SK-N-SH treated with all-trans-retinoic acid at 6 μM for 48 hours (cell line): ENCODE data around the gene CD200.

Source experiments
- ATAC-seq: fragments of 200-7000 bp; cut with Tn5 transposase; 3 replicates; pipeline ENCODE4 v1.9.1; 2020; ENCODE audit warnings: mild to moderate bottlenecking, moderate library complexity
- ARNTL ChIP-seq: fragments of 450-650 bp; formaldehyde crosslinking; IDR thresholded peaks from 2 replicates; pipeline ENCODE4 v1.5.0; 2020; ENCODE audit warnings: low read depth, mild to moderate bottlenecking, moderate library complexity, borderline replicate concordance
- BACH2 ChIP-seq: fragments of 250-450 bp; sonication (Bioruptor Pico); IDR thresholded peaks from 2 replicates; pipeline ENCODE4 v1.9.0; 2021; ENCODE audit warnings: mild to moderate bottlenecking, borderline replicate concordance
- CSDC2 ChIP-seq: fragments of 250-450 bp; sonication (Bioruptor Pico); IDR thresholded peaks from 2 replicates; pipeline ENCODE4 v1.5.0; 2020; ENCODE audit warnings: mild to moderate bottlenecking, moderate library complexity
- ESRRG ChIP-seq: fragments of 250-450 bp; sonication (Bioruptor Pico); IDR thresholded peaks from 2 replicates; pipeline ENCODE4 v1.6.1; 2021; ENCODE audit warnings: mild to moderate bottlenecking
- ISL1 ChIP-seq: fragments of 250-450 bp; sonication (Bioruptor Pico); IDR thresholded peaks from 2 replicates; pipeline ENCODE4 v2.1.2; 2022; ENCODE audit warnings: mild to moderate bottlenecking, moderate library complexity
- OSR1 ChIP-seq: fragments of 250-450 bp; sonication (Bioruptor Pico); IDR thresholded peaks from 2 replicates; pipeline ENCODE4 v1.8.0; 2022; ENCODE audit warnings: moderate library complexity, mild to moderate bottlenecking, inconsistent platforms
- PPARA ChIP-seq: fragments of 250-450 bp; sonication (Bioruptor Pico); IDR thresholded peaks from 2 replicates; pipeline ENCODE4 v1.5.0; 2020; ENCODE audit warnings: mild to moderate bottlenecking, borderline replicate concordance
- RARB ChIP-seq: fragments of 250-450 bp; sonication (Bioruptor Pico); IDR thresholded peaks from 2 replicates; pipeline ENCODE4 v1.8.0; 2021; ENCODE audit warnings: mild to moderate bottlenecking, moderate library complexity
- SNAI2 ChIP-seq: fragments of 250-450 bp; sonication (Bioruptor Pico); IDR thresholded peaks from 2 replicates; pipeline ENCODE4 v1.5.0; 2020; ENCODE audit warnings: mild to moderate bottlenecking, moderate library complexity
- TCF4 ChIP-seq: fragments of 250-450 bp; sonication (Bioruptor Pico); IDR thresholded peaks from 2 replicates; pipeline ENCODE4 v1.8.0; 2021; ENCODE audit warnings: mild to moderate bottlenecking, moderate library complexity, borderline replicate concordance
- TOX ChIP-seq: fragments of 250-450 bp; sonication (Bioruptor Pico); IDR thresholded peaks from 2 replicates; pipeline ENCODE4 v1.8.0; 2021; ENCODE audit warnings: mild to moderate bottlenecking, moderate library complexity, borderline replicate concordance
- ZC3H10 ChIP-seq: fragments of 250-450 bp; sonication (Bioruptor Pico); IDR thresholded peaks from 2 replicates; pipeline ENCODE4 v1.5.1; 2021; ENCODE audit warnings: mild to moderate bottlenecking, moderate library complexity
- ZFP3 ChIP-seq: fragments of 250-450 bp; sonication (Bioruptor Pico); IDR thresholded peaks from 2 replicates; pipeline ENCODE4 v1.5.0; 2020; ENCODE audit warnings: mild to moderate bottlenecking, moderate library complexity
- ZFP30 ChIP-seq: fragments of 450-650 bp; formaldehyde crosslinking; IDR thresholded peaks from 2 replicates; pipeline ENCODE4 v1.5.0; 2022; ENCODE audit warnings: mild to moderate bottlenecking, moderate library complexity
- ZNF565 ChIP-seq: fragments of 450-650 bp; formaldehyde crosslinking; conservative IDR thresholded peaks from 2 replicates; pipeline ENCODE4 v1.5.0; 2020; ENCODE audit warnings: low read depth, mild to moderate bottlenecking, moderate library complexity
- ZNF8 ChIP-seq: fragments of 450-650 bp; formaldehyde crosslinking; IDR thresholded peaks from 2 replicates; pipeline ENCODE4 v1.5.0; 2020; ENCODE audit warnings: mild to moderate bottlenecking, moderate library complexity
- TF ChIP-seq, protein P1 (sequence below): fragments of 250-450 bp; sonication (Bioruptor Pico); IDR thresholded peaks from 2 replicates; pipeline ENCODE4 v1.5.0; 2020; ENCODE audit warnings: mild to moderate bottlenecking, moderate library complexity
- TF ChIP-seq, protein P2 (sequence below): fragments of 250-450 bp; sonication (Bioruptor Pico); IDR thresholded peaks from 2 replicates; pipeline ENCODE4 v1.5.1; 2020; ENCODE audit warnings: low read depth, mild to moderate bottlenecking, moderate library complexity
- TF ChIP-seq, protein P3 (sequence below): fragments of 250-450 bp; sonication (Bioruptor Pico); IDR thresholded peaks from 2 replicates; pipeline ENCODE4 v1.8.0; 2020; ENCODE audit warnings: mild to moderate bottlenecking, moderate library complexity, borderline replicate concordance
- TF ChIP-seq, protein P4 (sequence below): fragments of 250-450 bp; sonication (Bioruptor Pico); IDR thresholded peaks from 2 replicates; pipeline ENCODE4 v1.8.0; 2021; ENCODE audit warnings: low read depth, mild to moderate bottlenecking, moderate library complexity, borderline replicate concordance
- TF ChIP-seq, protein P5 (sequence below): fragments of 250-450 bp; sonication (Bioruptor Pico); IDR thresholded peaks from 2 replicates; pipeline ENCODE4 v1.5.1; 2021; ENCODE audit warnings: mild to moderate bottlenecking, moderate library complexity

Gene CD200

DNA sequence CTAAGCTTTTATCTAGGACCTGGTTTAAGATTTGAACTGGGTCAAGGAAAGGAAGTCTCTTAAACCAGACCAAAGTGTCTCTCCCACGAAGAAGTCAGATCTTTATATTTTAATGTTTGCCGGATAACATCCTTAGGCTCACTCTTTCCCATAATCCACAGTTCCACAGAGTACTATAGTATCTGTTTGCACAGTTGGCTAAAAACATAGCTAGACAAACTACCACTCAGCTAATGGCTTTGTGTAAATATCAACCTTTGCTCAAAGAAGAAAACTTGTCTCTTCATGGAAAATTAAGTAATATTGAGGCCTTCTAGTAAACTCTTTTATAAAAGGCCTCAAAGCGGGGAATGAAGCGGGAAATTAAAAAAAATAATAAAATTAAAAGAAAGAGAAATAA, 25.4 kb upstream of the CD200 start:
- no peak for ATAC-seq
- TF ChIP-seq, protein P1, sequence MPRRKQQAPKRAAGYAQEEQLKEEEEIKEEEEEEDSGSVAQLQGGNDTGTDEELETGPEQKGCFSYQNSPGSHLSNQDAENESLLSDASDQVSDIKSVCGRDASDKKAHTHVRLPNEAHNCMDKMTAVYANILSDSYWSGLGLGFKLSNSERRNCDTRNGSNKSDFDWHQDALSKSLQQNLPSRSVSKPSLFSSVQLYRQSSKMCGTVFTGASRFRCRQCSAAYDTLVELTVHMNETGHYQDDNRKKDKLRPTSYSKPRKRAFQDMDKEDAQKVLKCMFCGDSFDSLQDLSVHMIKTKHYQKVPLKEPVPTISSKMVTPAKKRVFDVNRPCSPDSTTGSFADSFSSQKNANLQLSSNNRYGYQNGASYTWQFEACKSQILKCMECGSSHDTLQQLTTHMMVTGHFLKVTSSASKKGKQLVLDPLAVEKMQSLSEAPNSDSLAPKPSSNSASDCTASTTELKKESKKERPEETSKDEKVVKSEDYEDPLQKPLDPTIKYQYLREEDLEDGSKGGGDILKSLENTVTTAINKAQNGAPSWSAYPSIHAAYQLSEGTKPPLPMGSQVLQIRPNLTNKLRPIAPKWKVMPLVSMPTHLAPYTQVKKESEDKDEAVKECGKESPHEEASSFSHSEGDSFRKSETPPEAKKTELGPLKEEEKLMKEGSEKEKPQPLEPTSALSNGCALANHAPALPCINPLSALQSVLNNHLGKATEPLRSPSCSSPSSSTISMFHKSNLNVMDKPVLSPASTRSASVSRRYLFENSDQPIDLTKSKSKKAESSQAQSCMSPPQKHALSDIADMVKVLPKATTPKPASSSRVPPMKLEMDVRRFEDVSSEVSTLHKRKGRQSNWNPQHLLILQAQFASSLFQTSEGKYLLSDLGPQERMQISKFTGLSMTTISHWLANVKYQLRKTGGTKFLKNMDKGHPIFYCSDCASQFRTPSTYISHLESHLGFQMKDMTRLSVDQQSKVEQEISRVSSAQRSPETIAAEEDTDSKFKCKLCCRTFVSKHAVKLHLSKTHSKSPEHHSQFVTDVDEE (CRISPR knock-in tag), result no peak
- TF ChIP-seq ARNTL (CRISPR knock-in tag) (no peak), RARB (CRISPR knock-in tag) (no peak), PPARA (CRISPR knock-in tag) (no peak), TOX (CRISPR knock-in tag) (no peak), BACH2 (CRISPR knock-in tag) (no peak), CSDC2 (CRISPR knock-in tag) (no peak), ZFP30 (CRISPR knock-in tag) (no peak), ZNF8 (CRISPR knock-in tag) (no peak), ISL1 (no peak)

- TF ChIP-seq TCF4 (CRISPR knock-in tag) (peak; percentile 32; the same call in 1 of the 2 replicates), ZFP3 (CRISPR knock-in tag) (no peak)
- ATAC-seq, result peak; percentile 37; the same call in 1 of the 3 replicates
Measured at GRCh38 chr3:112308151-112308911, 24.6 kb upstream of the CD200 start.

DNA sequence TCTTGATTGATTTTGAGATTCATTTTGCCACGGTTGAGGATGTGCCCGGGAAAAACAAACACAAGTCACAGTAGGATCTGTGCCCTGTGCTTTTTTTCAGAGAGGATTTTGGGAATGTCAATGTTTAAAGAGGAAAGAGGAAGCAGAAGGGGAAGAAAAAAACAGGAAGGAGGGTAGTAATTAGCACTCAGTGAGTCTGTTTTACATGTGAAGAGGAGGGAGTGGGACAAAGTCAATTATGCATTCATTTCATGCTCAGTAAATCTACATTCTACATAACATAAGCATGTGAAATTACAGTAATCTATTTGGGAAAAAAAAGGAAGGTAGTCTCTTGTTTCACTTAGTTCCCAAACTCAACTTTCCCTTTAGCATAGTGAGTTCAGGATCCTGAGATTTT, 18.3 kb upstream of the CD200 start:
- no peak for ATAC-seq
- TF ChIP-seq, protein P2, sequence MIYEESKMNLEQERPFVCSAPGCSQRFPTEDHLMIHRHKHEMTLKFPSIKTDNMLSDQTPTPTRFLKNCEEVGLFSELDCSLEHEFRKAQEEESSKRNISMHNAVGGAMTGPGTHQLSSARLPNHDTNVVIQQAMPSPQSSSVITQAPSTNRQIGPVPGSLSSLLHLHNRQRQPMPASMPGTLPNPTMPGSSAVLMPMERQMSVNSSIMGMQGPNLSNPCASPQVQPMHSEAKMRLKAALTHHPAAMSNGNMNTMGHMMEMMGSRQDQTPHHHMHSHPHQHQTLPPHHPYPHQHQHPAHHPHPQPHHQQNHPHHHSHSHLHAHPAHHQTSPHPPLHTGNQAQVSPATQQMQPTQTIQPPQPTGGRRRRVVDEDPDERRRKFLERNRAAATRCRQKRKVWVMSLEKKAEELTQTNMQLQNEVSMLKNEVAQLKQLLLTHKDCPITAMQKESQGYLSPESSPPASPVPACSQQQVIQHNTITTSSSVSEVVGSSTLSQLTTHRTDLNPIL (CRISPR knock-in tag), result no peak
- TF ChIP-seq, protein P3, sequence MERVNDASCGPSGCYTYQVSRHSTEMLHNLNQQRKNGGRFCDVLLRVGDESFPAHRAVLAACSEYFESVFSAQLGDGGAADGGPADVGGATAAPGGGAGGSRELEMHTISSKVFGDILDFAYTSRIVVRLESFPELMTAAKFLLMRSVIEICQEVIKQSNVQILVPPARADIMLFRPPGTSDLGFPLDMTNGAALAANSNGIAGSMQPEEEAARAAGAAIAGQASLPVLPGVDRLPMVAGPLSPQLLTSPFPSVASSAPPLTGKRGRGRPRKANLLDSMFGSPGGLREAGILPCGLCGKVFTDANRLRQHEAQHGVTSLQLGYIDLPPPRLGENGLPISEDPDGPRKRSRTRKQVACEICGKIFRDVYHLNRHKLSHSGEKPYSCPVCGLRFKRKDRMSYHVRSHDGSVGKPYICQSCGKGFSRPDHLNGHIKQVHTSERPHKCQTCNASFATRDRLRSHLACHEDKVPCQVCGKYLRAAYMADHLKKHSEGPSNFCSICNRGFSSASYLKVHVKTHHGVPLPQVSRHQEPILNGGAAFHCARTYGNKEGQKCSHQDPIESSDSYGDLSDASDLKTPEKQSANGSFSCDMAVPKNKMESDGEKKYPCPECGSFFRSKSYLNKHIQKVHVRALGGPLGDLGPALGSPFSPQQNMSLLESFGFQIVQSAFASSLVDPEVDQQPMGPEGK (CRISPR knock-in tag), result no peak
- TF ChIP-seq, protein P4, sequence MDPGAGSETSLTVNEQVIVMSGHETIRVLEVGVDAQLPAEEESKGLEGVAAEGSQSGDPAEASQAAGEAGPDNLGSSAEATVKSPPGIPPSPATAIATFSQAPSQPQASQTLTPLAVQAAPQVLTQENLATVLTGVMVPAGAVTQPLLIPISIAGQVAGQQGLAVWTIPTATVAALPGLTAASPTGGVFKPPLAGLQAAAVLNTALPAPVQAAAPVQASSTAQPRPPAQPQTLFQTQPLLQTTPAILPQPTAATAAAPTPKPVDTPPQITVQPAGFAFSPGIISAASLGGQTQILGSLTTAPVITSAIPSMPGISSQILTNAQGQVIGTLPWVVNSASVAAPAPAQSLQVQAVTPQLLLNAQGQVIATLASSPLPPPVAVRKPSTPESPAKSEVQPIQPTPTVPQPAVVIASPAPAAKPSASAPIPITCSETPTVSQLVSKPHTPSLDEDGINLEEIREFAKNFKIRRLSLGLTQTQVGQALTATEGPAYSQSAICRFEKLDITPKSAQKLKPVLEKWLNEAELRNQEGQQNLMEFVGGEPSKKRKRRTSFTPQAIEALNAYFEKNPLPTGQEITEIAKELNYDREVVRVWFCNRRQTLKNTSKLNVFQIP (CRISPR knock-in tag), result no peak
- TF ChIP-seq TCF4 (CRISPR knock-in tag), result no peak
- TF ChIP-seq, protein P1 (CRISPR knock-in tag), result no peak
- no peak for TF ChIP-seq CSDC2 (CRISPR knock-in tag)
- no peak for TF ChIP-seq OSR1 (CRISPR knock-in tag)
- TF ChIP-seq SNAI2 (CRISPR knock-in tag), result no peak
- TF ChIP-seq ZC3H10 (CRISPR knock-in tag), result no peak
- TF ChIP-seq BACH2 (CRISPR knock-in tag), result no peak
- TF ChIP-seq ESRRG (CRISPR knock-in tag), result no peak
- TF ChIP-seq ZNF565 (CRISPR knock-in tag), result no peak
- TF ChIP-seq RARB (CRISPR knock-in tag), result no peak
- no peak for TF ChIP-seq ZFP30 (CRISPR knock-in tag)
- TF ChIP-seq, protein P5, sequence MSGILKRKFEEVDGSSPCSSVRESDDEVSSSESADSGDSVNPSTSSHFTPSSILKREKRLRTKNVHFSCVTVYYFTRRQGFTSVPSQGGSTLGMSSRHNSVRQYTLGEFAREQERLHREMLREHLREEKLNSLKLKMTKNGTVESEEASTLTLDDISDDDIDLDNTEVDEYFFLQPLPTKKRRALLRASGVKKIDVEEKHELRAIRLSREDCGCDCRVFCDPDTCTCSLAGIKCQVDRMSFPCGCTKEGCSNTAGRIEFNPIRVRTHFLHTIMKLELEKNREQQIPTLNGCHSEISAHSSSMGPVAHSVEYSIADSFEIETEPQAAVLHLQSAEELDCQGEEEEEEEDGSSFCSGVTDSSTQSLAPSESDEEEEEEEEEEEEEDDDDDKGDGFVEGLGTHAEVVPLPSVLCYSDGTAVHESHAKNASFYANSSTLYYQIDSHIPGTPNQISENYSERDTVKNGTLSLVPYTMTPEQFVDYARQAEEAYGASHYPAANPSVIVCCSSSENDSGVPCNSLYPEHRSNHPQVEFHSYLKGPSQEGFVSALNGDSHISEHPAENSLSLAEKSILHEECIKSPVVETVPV (CRISPR knock-in tag), result no peak
- TF ChIP-seq ZFP3 (CRISPR knock-in tag), result no peak
- no peak for TF ChIP-seq ARNTL (CRISPR knock-in tag)
- TF ChIP-seq PPARA (CRISPR knock-in tag), result no peak
- TF ChIP-seq ZNF8 (CRISPR knock-in tag), result no peak
- TF ChIP-seq, all 23 proteins: peak for 0
